GM12864 (cell line): ENCODE data around the gene RNF224.
A peak's percentile ranks its signal among the peaks of the same experiment; 100 is the strongest.

ENCODE experiments used
- DNase-seq: peaks from one replicate; pipeline ENCODE4 v3.0.0-alpha.2; 2011; ENCODE audit warnings: low read depth
- H3K4me3 ChIP-seq: 2 replicates; pipeline ENCODE4 v1.5.1; 2011; ENCODE audit warnings: mild to moderate bottlenecking, low read depth, low read length, control low read depth
- TF ChIP-seq, protein P1 (sequence below): IDR thresholded peaks from 2 replicates; pipeline ENCODE4 v1.5.1; 2011; ENCODE audit warnings: low read depth, mild to moderate bottlenecking, moderate library complexity, low read length, control low read depth, inconsistent platforms; ENCODE audit errors: missing control alignments

The RNF224 gene

GRCh38 chr9:137224830-137225694, 2.2 kb upstream of the RNF224 start, which contains the start of gene CYSRT1:
TSS of gene CYSRT1 (plus strand) at chr9:137225174. CDS start at chr9:137225622, 448 bp downstream.
- TF ChIP-seq, protein P1, sequence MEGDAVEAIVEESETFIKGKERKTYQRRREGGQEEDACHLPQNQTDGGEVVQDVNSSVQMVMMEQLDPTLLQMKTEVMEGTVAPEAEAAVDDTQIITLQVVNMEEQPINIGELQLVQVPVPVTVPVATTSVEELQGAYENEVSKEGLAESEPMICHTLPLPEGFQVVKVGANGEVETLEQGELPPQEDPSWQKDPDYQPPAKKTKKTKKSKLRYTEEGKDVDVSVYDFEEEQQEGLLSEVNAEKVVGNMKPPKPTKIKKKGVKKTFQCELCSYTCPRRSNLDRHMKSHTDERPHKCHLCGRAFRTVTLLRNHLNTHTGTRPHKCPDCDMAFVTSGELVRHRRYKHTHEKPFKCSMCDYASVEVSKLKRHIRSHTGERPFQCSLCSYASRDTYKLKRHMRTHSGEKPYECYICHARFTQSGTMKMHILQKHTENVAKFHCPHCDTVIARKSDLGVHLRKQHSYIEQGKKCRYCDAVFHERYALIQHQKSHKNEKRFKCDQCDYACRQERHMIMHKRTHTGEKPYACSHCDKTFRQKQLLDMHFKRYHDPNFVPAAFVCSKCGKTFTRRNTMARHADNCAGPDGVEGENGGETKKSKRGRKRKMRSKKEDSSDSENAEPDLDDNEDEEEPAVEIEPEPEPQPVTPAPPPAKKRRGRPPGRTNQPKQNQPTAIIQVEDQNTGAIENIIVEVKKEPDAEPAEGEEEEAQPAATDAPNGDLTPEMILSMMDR = no peak
- DNase-seq = no peak
- peak within 1 kb of the TSS; percentile 88 for H3K4me3 ChIP-seq

DNA sequence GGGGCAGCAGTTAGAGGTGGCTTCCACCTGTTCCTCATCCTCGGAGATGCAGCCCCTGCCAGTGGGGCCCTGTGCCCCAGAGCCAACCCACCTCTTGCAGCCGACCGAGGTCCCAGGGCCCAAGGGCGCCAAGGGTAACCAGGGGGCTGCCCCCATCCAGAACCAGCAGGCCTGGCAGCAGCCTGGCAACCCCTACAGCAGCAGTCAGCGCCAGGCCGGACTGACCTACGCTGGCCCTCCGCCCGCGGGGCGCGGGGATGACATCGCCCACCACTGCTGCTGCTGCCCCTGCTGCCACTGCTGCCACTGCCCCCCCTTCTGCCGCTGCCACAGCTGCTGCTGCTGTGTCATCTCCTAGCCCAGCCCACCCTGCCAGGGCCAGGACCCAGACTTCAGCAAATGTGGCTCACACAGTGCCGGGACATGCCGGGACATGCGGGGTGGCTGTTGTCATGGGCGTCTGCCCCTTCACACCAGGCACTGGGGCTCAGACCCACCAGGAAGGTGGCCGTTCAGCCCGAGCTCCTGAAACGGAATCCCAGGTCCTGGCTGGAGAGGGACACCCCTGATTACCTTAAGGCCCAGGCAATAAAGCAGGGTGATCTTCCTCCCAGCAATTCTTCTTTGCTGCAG, 1.5 kb upstream of the RNF224 start:
- DNase-seq = no peak
- TF ChIP-seq, protein P1 = no peak
- H3K4me3 ChIP-seq = no peak overlapping the region

- TF ChIP-seq, protein P1 = no peak
- no peak overlapping the region for H3K4me3 ChIP-seq
- DNase-seq = no peak
These were observed 806 bp upstream of the RNF224 start for GRCh38 chr9:137226338-137227053.

DNA sequence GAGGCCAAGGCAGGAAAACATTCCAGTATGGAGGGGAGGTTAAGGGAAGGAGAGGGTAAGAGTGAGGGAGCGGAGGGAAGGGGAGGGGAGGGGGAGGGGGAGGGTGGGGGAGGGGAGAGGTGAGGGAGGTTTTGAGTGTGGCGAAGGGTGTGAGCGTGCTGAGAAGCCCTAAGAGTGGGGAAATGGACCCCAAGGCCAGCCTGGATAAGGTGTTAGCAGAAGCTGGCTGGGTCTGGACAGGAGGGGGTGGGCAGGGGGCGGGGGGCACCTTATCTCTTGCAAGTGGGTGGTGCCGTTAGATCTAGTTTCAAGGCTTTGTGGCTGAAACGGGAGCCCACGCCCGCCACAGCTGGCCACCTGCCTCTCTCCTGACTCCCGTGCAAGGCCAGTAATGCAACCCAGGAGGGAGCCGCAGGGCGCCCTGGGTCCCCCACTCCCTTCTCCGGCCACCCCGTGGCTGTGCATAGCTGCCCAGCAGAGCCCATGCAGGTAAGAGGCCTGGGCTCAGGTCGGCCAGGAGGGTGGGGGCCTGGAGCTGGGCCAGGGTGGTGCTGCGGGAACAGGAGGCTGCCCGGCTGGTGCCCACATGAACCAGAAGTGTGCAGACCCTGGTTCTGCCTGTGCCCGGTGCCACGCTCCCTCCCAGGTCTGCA, 677 bp downstream of the RNF224 start:
- DNase-seq = no peak
- TF ChIP-seq, protein P1 = no peak
- no peak overlapping the region for H3K4me3 ChIP-seq

- H3K4me3 ChIP-seq = no peak overlapping the region
- TF ChIP-seq, protein P1 = no peak
These were observed 1.2 kb downstream of the RNF224 start for GRCh38 chr9:137228506-137228967.

More at GRCh38 chr9:137228506-137228967, 1.2 kb downstream of the RNF224 start:
- no peak for DNase-seq
